Right lobe of liver (tissue), 6 donors: ENCODE measurements around the gene ACTG1. TPM values are rescaled to one million over a fixed set of nuclear protein-coding genes. Genes with fewer than 3 reads are reported as not detected.

Experiments
- ATAC-seq, 4 donors: fragments of 200-7000 bp; cut with Tn5 transposase; one replicate each; pipeline ENCODE4 v1.9.1; 2020; ENCODE audit warnings: mild to moderate bottlenecking in 4 of 4, moderate library complexity in 4 of 4
- DNase-seq, 3 donors: peaks; one replicate each; pipeline ENCODE4 v3.0.0-alpha.2; 2020
- H3K27ac ChIP-seq, 3 donors: fragments of 200-600 bp; one replicate each; pipeline ENCODE4 v1.8.0; 2022
- H3K27me3 ChIP-seq, 2 donors: fragments of 200-600 bp; one replicate each; pipeline ENCODE4 v1.8.0; 2022
- H3K36me3 ChIP-seq, 4 donors: fragments of 200-600 bp; sonication (generic) in 1 of 4; one replicate each; pipeline versions ENCODE4 v1.5.1 to v1.8.0; 2017 to 2022; ENCODE audit warnings: control low read depth in 1 of 4
- H3K4me1 ChIP-seq, 4 donors: fragments of 200-600 bp; sonication (generic) in 1 of 4; one replicate each; pipeline versions ENCODE4 v1.5.1 to v1.8.0; 2017 to 2022; ENCODE audit warnings: control low read depth in 1 of 4
- H3K4me3 ChIP-seq, 3 donors: fragments of 200-600 bp; one replicate each; pipeline ENCODE4 v1.8.0; 2022
- H3K9me3 ChIP-seq, 4 donors: fragments of 200-600 bp; sonication (generic) in 1 of 4; one replicate each; pipeline versions ENCODE4 v1.5.1 to v1.8.0; 2017 to 2022; ENCODE audit warnings: control low read depth in 1 of 4
- POLR2A ChIP-seq: fragments of 450-650 bp; IDR thresholded peaks from one replicate; pipeline ENCODE4 v1.6.1; 2017; ENCODE audit warnings: antibody characterized with exemption, mild to moderate bottlenecking
- WGBS: methylation state at CpG from one replicate; pipeline ENCODE4 v1.1.6; 2018; ENCODE audit warnings: low coverage, low lambda C conversion rate; ENCODE audit not compliant: insufficient coverage; ENCODE audit errors: missing lambda C conversion rate; 5-methylcytosine and 5-hydroxymethylcytosine counted together
- intact Hi-C, 2 donors: fragments of 100-400 bp; cut with DNase I; formaldehyde crosslinking; loops; one replicate each; pipeline versions ENCODE4 v1.11.2 to v1.14.1; 2022
- total RNA-seq, 6 experiments: library from RNA; depleted of rRNA in 2 of 6; stranded (reverse); fragments of >200 nt in 2 of 6; fragmentation: NEBNext Ultra II Directional in 3 of 6; extraction: Animal tissue kit (Norgen Biotek cat#: 25700) in 3 of 6; gene quantifications; one replicate each; pipeline versions ENCODE4 v1.1.0 to v1.2.4, GENCODE V29; 2016 to 2023
- TF ChIP-seq, protein P1 (sequence below), 4 donors: fragments of 200-600 bp in 3 of 4; fragments of 450-650 bp in 1 of 4; IDR thresholded peaks; one replicate each; pipeline versions ENCODE4 v1.5.1 to v1.8.0; 2016 to 2022; ENCODE audit warnings: antibody characterized with exemption in 4 of 4, mild to moderate bottlenecking in 2 of 4
- donor health status: DM: no; HTN: yes; CAD: no.
- donor health status: DM: no; HTN: no; CAD: no.
- donor health status: DM: no; HTN: no; CAD: no.
- donor health status: DM: no; HTN: yes; CAD: no.
- donor health status: DM: no; HTN: yes; CAD: no.

ACTG1 gene
- total RNA-seq, 6 experiments from 2014 or later: 218 to 2,508 (median 1,326) TPM

DNA sequence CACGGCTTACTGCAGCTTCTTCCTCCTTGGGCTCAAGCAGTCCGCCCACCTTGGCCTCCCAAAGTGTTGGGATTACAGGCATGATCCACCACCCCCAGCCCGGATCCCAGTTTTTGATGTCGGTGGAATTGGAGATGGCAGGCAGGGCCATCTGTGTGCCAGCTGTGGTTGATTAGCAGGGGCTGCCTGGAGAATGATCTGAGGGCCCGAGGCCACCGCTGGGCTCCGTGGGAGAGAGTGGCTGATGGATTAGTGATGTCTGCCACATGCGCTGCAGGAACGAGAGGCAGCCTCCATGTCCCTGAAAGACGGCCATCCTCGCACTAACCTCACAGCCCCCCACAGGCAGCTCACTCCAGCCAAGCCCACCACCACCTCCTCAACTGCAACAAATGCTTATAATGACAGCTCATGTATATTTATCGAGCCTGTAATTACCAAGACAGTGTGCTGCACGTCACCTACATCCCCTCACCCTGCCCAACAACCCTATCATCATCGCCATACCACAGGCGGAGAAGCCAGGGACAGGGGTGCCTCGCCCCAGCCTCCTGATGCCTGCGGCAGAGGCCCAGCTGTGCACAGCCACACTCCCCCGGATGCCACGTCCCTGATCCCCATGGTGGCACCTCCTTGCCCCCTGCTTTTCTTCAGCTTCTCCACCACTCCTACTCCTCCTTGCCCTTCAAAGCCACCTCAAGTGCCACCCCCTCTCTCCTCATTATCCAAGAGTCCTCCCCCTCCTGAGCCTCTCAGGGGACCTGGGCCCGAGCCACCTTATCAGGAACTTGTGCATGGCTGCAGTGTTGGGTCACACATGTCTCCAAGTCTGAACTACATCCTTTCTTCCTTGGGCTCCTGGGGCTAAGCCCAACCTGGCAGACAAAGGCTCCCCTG is 33.2 kb downstream of the ACTG1 start:
- H3K4me1 ChIP-seq: peaks cover 0 to 5% (median 0%) of the 10 kb centered on the region in 4 donors
- no peak for ATAC-seq
- no peaks in the 10 kb centered on the region for H3K9me3 ChIP-seq
- TF ChIP-seq, protein P1, sequence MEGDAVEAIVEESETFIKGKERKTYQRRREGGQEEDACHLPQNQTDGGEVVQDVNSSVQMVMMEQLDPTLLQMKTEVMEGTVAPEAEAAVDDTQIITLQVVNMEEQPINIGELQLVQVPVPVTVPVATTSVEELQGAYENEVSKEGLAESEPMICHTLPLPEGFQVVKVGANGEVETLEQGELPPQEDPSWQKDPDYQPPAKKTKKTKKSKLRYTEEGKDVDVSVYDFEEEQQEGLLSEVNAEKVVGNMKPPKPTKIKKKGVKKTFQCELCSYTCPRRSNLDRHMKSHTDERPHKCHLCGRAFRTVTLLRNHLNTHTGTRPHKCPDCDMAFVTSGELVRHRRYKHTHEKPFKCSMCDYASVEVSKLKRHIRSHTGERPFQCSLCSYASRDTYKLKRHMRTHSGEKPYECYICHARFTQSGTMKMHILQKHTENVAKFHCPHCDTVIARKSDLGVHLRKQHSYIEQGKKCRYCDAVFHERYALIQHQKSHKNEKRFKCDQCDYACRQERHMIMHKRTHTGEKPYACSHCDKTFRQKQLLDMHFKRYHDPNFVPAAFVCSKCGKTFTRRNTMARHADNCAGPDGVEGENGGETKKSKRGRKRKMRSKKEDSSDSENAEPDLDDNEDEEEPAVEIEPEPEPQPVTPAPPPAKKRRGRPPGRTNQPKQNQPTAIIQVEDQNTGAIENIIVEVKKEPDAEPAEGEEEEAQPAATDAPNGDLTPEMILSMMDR (IDR thresholded peaks at IDR 0.05): no peak
- no peak for TF ChIP-seq POLR2A
- intact Hi-C loops: loop anchor here (5.0 to 10.0 kb wide), 5 partner anchors 75 to 227 kb away; no protein-coding TSS in a partner anchor
- H3K27me3 ChIP-seq: no peaks in the 10 kb centered on the region
- DNase-seq: no peak
- no peaks in the 10 kb centered on the region for H3K36me3 ChIP-seq
- WGBS: 79% methylated on average over 8 of the region's 20 CpGs
- no peak overlapping the region for H3K27ac ChIP-seq
- H3K4me3 ChIP-seq: no peak overlapping the region

DNA sequence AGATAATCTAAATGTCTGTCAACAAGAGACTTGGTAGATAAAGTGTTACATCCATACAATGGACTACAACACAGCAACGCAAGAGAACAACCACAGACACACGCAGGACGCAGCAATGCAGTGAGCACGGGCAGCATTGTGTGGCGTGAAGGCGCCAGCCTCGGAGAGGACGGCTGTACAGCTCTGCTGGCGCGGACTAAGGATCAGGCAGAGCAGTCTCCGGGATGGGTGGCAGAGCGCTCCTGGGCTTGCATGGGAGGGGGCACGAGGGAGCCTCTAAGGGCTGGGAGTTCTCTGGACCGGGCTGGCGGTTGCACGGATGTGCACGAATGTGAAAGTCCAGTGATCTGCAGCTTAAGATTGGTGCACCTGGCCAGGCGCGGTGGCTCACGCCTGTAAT is 34.5 kb downstream of the ACTG1 start:
- TF ChIP-seq, protein P1 (IDR thresholded peaks at IDR 0.05): no peak
- no peak for TF ChIP-seq POLR2A
- Histone ChIP-seq H3K9me3 (no peaks in the 10 kb centered on the region), H3K4me1 (no peaks in the 10 kb centered on the region), H3K27ac (no peak overlapping the region), H3K27me3 (no peaks in the 10 kb centered on the region), H3K4me3 (no peak overlapping the region), H3K36me3 (no peaks in the 10 kb centered on the region)
- intact Hi-C loops: loop anchor here in 1 of 2 donors (10.0 kb wide), 2 partner anchors 73 to 223 kb away; no protein-coding TSS in a partner anchor
- 84% methylated on average over 5 of the region's 20 CpGs for WGBS
- DNase-seq (no peak), ATAC-seq (no peak)

DNA sequence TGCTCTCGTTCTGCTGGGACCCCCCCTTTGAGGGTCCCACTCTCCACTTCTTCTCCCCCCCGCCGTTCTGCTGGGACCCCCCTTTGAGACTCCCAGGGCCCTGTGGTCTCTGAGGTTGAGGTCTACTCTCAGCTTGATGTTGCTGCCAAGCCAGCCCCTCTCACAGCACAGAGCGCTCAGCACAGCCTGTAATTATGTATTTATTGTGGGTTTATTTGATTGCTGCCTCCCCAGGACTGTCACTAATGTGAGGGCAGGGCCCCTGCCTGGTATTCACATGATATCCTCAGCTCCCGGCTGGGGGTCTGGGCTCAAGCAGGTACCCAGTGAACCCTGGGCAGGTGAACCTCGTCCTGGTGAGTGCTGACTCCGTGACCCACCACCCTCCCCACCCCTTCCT is 35.4 kb downstream of the ACTG1 start:
- intact Hi-C loops: loop anchor here in 1 of 2 donors (10.0 kb wide), 2 partner anchors 72 to 222 kb away; no protein-coding TSS in a partner anchor
- no peak for ATAC-seq
- DNase-seq: no peak
- TF ChIP-seq, protein P1 (IDR thresholded peaks at IDR 0.05): no peak
- no peak for TF ChIP-seq POLR2A
- Histone ChIP-seq H3K4me3 (no peak overlapping the region), H3K27ac (no peak overlapping the region), H3K27me3 (no peaks in the 10 kb centered on the region), H3K9me3 (no peaks in the 10 kb centered on the region), H3K4me1 (no peaks in the 10 kb centered on the region), H3K36me3 (no peaks in the 10 kb centered on the region)
- 78% methylated on average over 3 of the region's 7 CpGs for WGBS

DNA sequence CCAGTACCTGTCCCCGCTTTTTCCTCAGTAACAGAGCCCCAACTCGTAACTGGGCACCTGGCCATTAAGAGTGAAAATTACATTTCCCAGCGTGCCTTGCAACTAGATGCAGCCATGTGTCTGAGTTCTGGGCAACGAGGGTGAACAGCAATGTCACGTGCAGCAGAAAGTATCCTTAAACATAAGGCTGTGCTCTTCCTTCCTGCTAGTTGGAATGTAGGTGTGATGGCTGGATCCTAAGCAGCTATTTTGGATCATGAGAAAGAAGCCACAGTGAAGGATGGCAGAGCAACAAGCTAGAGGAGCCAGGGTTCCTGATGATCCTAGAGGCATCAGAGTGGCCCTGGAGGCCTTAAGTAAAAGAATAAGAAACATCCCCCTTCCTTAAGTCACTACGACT is 36.0 kb downstream of the ACTG1 start:
- TF ChIP-seq, protein P1 (IDR thresholded peaks at IDR 0.05): no peak
- no peak for TF ChIP-seq POLR2A
- 89% methylated on average over 4 of the region's 6 CpGs for WGBS
- Histone ChIP-seq H3K27ac (no peak overlapping the region), H3K4me3 (no peak overlapping the region), H3K36me3 (no peaks in the 10 kb centered on the region), H3K4me1 (no peaks in the 10 kb centered on the region), H3K9me3 (no peaks in the 10 kb centered on the region), H3K27me3 (no peaks in the 10 kb centered on the region)
- intact Hi-C loops: loop anchor here in 1 of 2 donors (10.0 kb wide), 2 partner anchors 72 to 222 kb away; no protein-coding TSS in a partner anchor
- DNase-seq: no peak
- no peak for ATAC-seq
